Measurements from ENCODE around the gene FUBP3. TPM values are rescaled to one million over a fixed set of nuclear protein-coding genes. Genes with fewer than 3 reads are reported as not detected.

The FUBP3 gene
- total RNA-seq, 1 donor from 2014 or later = 39.1 TPM

GRCh38 chr9:130606887-130607600 lies 27.7 kb downstream of the FUBP3 start:
- intact Hi-C loops (cut with micrococcal nuclease) = no loop called here

- intact Hi-C loops (cut with micrococcal nuclease) = no loop called here
Measured at GRCh38 chr9:130607640-130608420, 28.5 kb downstream of the FUBP3 start.

- intact Hi-C loops (cut with micrococcal nuclease) = no loop called here
Measured at GRCh38 chr9:130608554-130609134, 29.3 kb downstream of the FUBP3 start.

GRCh38 chr9:130609163-130609562 lies 29.8 kb downstream of the FUBP3 start:
- intact Hi-C loops (cut with micrococcal nuclease) = no loop called here

- intact Hi-C loops (cut with micrococcal nuclease) = no loop called here
Measured at GRCh38 chr9:130610862-130611707, 31.7 kb downstream of the FUBP3 start.

- intact Hi-C loops (cut with micrococcal nuclease) = no loop called here
Measured at GRCh38 chr9:130616451-130616850, 37.1 kb downstream of the FUBP3 start.

GRCh38 chr9:130623466-130623865 lies 44.1 kb downstream of the FUBP3 start:
- intact Hi-C loops (cut with micrococcal nuclease) = no loop called here

- intact Hi-C loops (cut with micrococcal nuclease) = no loop called here
Measured at GRCh38 chr9:130624154-130624553, 44.8 kb downstream of the FUBP3 start.

GRCh38 chr9:130626249-130626996 lies 47.0 kb downstream of the FUBP3 start:
- intact Hi-C loops (cut with micrococcal nuclease) = no loop called here

- intact Hi-C loops (cut with micrococcal nuclease) = no loop called here
Measured at GRCh38 chr9:130627051-130627450, 47.7 kb downstream of the FUBP3 start.

- intact Hi-C loops (cut with micrococcal nuclease) = no loop called here
Measured at GRCh38 chr9:130627896-130628792, 48.8 kb downstream of the FUBP3 start.

- intact Hi-C loops (cut with micrococcal nuclease) = no loop called here
Measured at GRCh38 chr9:130629443-130630070, 50.2 kb downstream of the FUBP3 start.

GRCh38 chr9:130630071-130630450 lies 50.7 kb downstream of the FUBP3 start:
- intact Hi-C loops (cut with micrococcal nuclease) = no loop called here

GRCh38 chr9:130630506-130631330 lies 51.3 kb downstream of the FUBP3 start:
- intact Hi-C loops (cut with micrococcal nuclease) = no loop called here

GRCh38 chr9:130631331-130632080 lies 52.1 kb downstream of the FUBP3 start:
- intact Hi-C loops (cut with micrococcal nuclease) = no loop called here

- intact Hi-C loops (cut with micrococcal nuclease) = no loop called here
Measured at GRCh38 chr9:130632081-130632710, 52.8 kb downstream of the FUBP3 start.

GRCh38 chr9:130632841-130633240 lies 53.5 kb downstream of the FUBP3 start:
- intact Hi-C loops (cut with micrococcal nuclease) = no loop called here

Data from T-helper 2 cell treated with Interferon-gamma antibody and Interleukin-4, amounts not matched to agents 100 ng/mL and 5 ng/mL, for 36 hours (primary cell).